H1 (cell line): ENCODE measurements around the gene SCN8A. TPM values are rescaled to one million over a fixed set of nuclear protein-coding genes. Genes with fewer than 3 reads are reported as not detected.

Experiments
- CTCF ChIA-PET: fragments of 300-600 bp; sonication (Branson Sonifier 250); formaldehyde crosslinking; loops from one replicate; lab custom pipeline; 2021; ENCODE audit not compliant: partially characterized antibody; lab: Charles Lee
- POLR2A ChIA-PET: fragments of 300-600 bp; sonication (Branson Sonifier 250); formaldehyde crosslinking; loops from one replicate; lab custom pipeline; 2021; ENCODE audit warnings: inconsistent platforms; ENCODE audit not compliant: partially characterized antibody; lab: Charles Lee
- DNase-seq, 2 experiments: peaks; one replicate each; pipeline versions ENCODE4 v3.0.0 to v3.0.0-alpha.2; 2010 to 2022; ENCODE audit warnings: low spot score in 2 of 2, low read depth in 1 of 2, mixed read lengths in 1 of 2
- FAIRE-seq: peaks from 2 replicates; lab custom pipeline; 2011; peaks lifted over from hg19 to GRCh38; lab: Jason Lieb, UNC
- H2AFZ ChIP-seq: 2 replicates; pipeline ENCODE4 v1.8.1; 2012; ENCODE audit warnings: low read length, inconsistent platforms
- H2AK5ac ChIP-seq: 2 replicates; pipeline ENCODE4 v1.6.1; 2013; ENCODE audit warnings: low read depth, low read length
- H2BK120ac ChIP-seq: replicated peaks from 2 replicates; pipeline ENCODE3; 2013; ENCODE audit warnings: low read depth, low read length, inconsistent platforms
- H2BK12ac ChIP-seq: 2 replicates; pipeline ENCODE4 v1.6.1; 2013; ENCODE audit warnings: low read depth, low read length
- H2BK15ac ChIP-seq: 2 replicates; pipeline ENCODE4 v1.6.1; 2013; ENCODE audit warnings: low read length
- H2BK20ac ChIP-seq: 2 replicates; pipeline ENCODE4 v1.6.1; 2013; ENCODE audit warnings: low read length
- H2BK5ac ChIP-seq: 2 replicates; pipeline ENCODE4 v1.6.1; 2013; ENCODE audit warnings: low read depth, low read length
- H3K14ac ChIP-seq: 2 replicates; pipeline ENCODE4 v1.6.1; 2013; ENCODE audit warnings: inconsistent platforms; ENCODE audit not compliant: insufficient read length
- H3K18ac ChIP-seq: 2 replicates; pipeline ENCODE4 v1.6.1; 2013; ENCODE audit warnings: low read length; ENCODE audit errors: extremely low read depth
- H3K23ac ChIP-seq: 2 replicates; pipeline ENCODE4 v1.6.1; 2013; ENCODE audit warnings: inconsistent platforms; ENCODE audit not compliant: insufficient read length
- H3K23me2 ChIP-seq: 2 replicates; pipeline ENCODE4 v1.6.1; 2013; ENCODE audit warnings: low read depth, low read length
- H3K27ac ChIP-seq: 2 replicates; pipeline ENCODE4 v1.6.1; 2011; ENCODE audit warnings: low read depth, low read length, inconsistent platforms
- H3K27me3 ChIP-seq, 4 experiments: replicated peaks in 1 of 4; 1 replicate in 1 of 4; 2 replicates in 3 of 4; pipeline versions ENCODE4 v1.6.1 to v1.8.1; 2011 to 2013; ENCODE audit warnings: low read length in 3 of 4, mild to moderate bottlenecking in 3 of 4, inconsistent platforms in 2 of 4, mixed read lengths in 2 of 4, moderate library complexity in 1 of 4; ENCODE audit not compliant: control insufficient read depth in 3 of 4, insufficient read depth in 3 of 4; ENCODE audit errors: extremely low read depth in 1 of 4
- H3K36me3 ChIP-seq, 4 experiments: 2 replicates each; pipeline versions ENCODE4 v1.6.1 to v1.8.1; 2011 to 2013; ENCODE audit warnings: mild to moderate bottlenecking in 4 of 4, low read length in 3 of 4, moderate library complexity in 2 of 4, control low read depth in 1 of 4, inconsistent platforms in 1 of 4; ENCODE audit not compliant: insufficient read depth in 4 of 4, control insufficient read depth in 2 of 4
- H3K4ac ChIP-seq: replicated peaks from 2 replicates; pipeline ENCODE3; 2013; ENCODE audit warnings: low read length, low read depth, mixed read lengths, inconsistent platforms; ENCODE audit not compliant: insufficient read length
- H3K4me1 ChIP-seq, 4 experiments: replicated peaks in 1 of 4; 1 replicate in 1 of 4; 2 replicates in 3 of 4; pipeline versions ENCODE4 v1.6.1 to v1.8.1; 2011 to 2013; ENCODE audit warnings: low read length in 3 of 4, inconsistent platforms in 2 of 4, mixed read lengths in 1 of 4; ENCODE audit not compliant: insufficient read depth in 4 of 4, control insufficient read depth in 3 of 4
- H3K4me2 ChIP-seq, 2 experiments: 2 replicates each; pipeline versions ENCODE4 v1.6.1 to v1.8.1; 2011 to 2013; ENCODE audit warnings: low read depth in 2 of 2, low read length in 2 of 2, control low read depth in 1 of 2, inconsistent platforms in 1 of 2, mild to moderate bottlenecking in 1 of 2; ENCODE audit not compliant: insufficient read depth in 1 of 2
- H3K4me3 ChIP-seq, 4 experiments: fragments of 200-600, 300-600 bp in 1 of 4; sonication (generic), shearing (Covaris generic), sonication (Bioruptor Twin) in 1 of 4; 2 replicates each; pipeline versions ENCODE4 v1.5.1 to v1.8.1; 2011 to 2016; ENCODE audit warnings: low read length in 4 of 4, low read depth in 3 of 4, control low read depth in 2 of 4, inconsistent platforms in 2 of 4, mild to moderate bottlenecking in 2 of 4, mixed read lengths in 1 of 4, moderate library complexity in 1 of 4; ENCODE audit not compliant: insufficient read depth in 2 of 4; ENCODE audit errors: extremely low read depth in 1 of 4
- H3K56ac ChIP-seq: replicated peaks from 2 replicates; pipeline ENCODE3; 2013; ENCODE audit warnings: low read depth, mild to moderate bottlenecking, mixed read lengths, low read length, inconsistent platforms; ENCODE audit not compliant: insufficient read length
- H3K79me1 ChIP-seq: 2 replicates; pipeline ENCODE4 v1.6.1; 2013; ENCODE audit warnings: low read depth, low read length, control low read depth
- H3K79me2 ChIP-seq, 2 experiments: 2 replicates each; pipeline versions ENCODE4 v1.6.1 to v1.8.1; 2012 to 2013; ENCODE audit warnings: low read length in 2 of 2, mild to moderate bottlenecking in 2 of 2, inconsistent platforms in 1 of 2; ENCODE audit not compliant: insufficient read depth in 2 of 2, control insufficient read depth in 1 of 2
- H3K9ac ChIP-seq, 4 experiments: replicated peaks in 1 of 4; 1 replicate in 1 of 4; 2 replicates in 3 of 4; pipeline versions ENCODE4 v1.6.1 to v1.8.1; 2011 to 2013; ENCODE audit warnings: low read depth in 3 of 4, low read length in 3 of 4, control low read depth in 2 of 4, mild to moderate bottlenecking in 2 of 4, moderate library complexity in 2 of 4, inconsistent platforms in 1 of 4; ENCODE audit errors: extremely low read depth in 1 of 4
- H3K9me3 ChIP-seq, 2 experiments: 2 replicates each; pipeline versions ENCODE4 v1.6.1 to v1.8.1; 2012 to 2013; ENCODE audit warnings: mild to moderate bottlenecking in 2 of 2, moderate library complexity in 2 of 2, control low read depth in 1 of 2, inconsistent platforms in 1 of 2, low read depth in 1 of 2, low read length in 1 of 2, mixed read lengths in 1 of 2; ENCODE audit not compliant: insufficient read depth in 2 of 2
- H4K20me1 ChIP-seq, 2 experiments: replicated peaks in 1 of 2; 2 replicates each; pipeline versions ENCODE3 to v1.8.1; 2011 to 2013; ENCODE audit warnings: inconsistent platforms in 2 of 2, low read length in 2 of 2, mild to moderate bottlenecking in 1 of 2; ENCODE audit not compliant: insufficient read depth in 2 of 2, control insufficient read depth in 1 of 2
- H4K5ac ChIP-seq: 2 replicates; pipeline ENCODE4 v1.6.1; 2013; ENCODE audit warnings: low read length, low read depth, mixed read lengths, inconsistent platforms; ENCODE audit not compliant: insufficient read length
- H4K8ac ChIP-seq: 2 replicates; pipeline ENCODE4 v1.8.0; 2013; ENCODE audit warnings: mild to moderate bottlenecking, moderate library complexity, low read length, inconsistent platforms; ENCODE audit not compliant: insufficient read depth; ENCODE audit errors: extremely low read depth
- H4K91ac ChIP-seq: replicated peaks from 2 replicates; pipeline ENCODE3; 2013; ENCODE audit warnings: low read length, mixed read lengths, inconsistent platforms; ENCODE audit not compliant: insufficient read length
- CTBP2 ChIP-seq: IDR thresholded peaks from 2 replicates; pipeline ENCODE4 v1.7.0; 2011; ENCODE audit warnings: borderline replicate concordance, mild to moderate bottlenecking, moderate library complexity, mixed read lengths, low read length; ENCODE audit not compliant: insufficient read depth, insufficient read length
- GTF2F1 ChIP-seq: IDR thresholded peaks from 2 replicates; pipeline ENCODE4 v1.6.1; 2012; ENCODE audit warnings: low read depth, low read length, improper control_type of control experiment, borderline replicate concordance
- NANOG ChIP-seq: IDR thresholded peaks from 2 replicates; pipeline ENCODE4 v1.6.1; 2011; ENCODE audit warnings: low read length, low read depth, mild to moderate bottlenecking, inconsistent platforms; ENCODE audit not compliant: insufficient read depth, poor library complexity, severe bottlenecking
- PHF8 ChIP-seq: fragments of 200-600 bp; sonication (generic); conservative IDR thresholded peaks from 2 replicates; pipeline ENCODE4 v1.7.1; 2012; ENCODE audit warnings: low read depth, mild to moderate bottlenecking, inconsistent platforms, low read length, moderate library complexity
- ZNF274 ChIP-seq: IDR thresholded peaks from 2 replicates; pipeline ENCODE4 v1.7.0; 2012; ENCODE audit warnings: low read length, borderline replicate concordance; ENCODE audit errors: extremely low read depth
- WGBS, 2 experiments: shearing (Covaris generic) in 1 of 2; methylation state at CpG; one replicate each; pipeline versions ENCODE4 v1.1.6 to v1.1.7; 2013 to 2015; ENCODE audit warnings: low lambda C conversion rate in 2 of 2, mixed read lengths in 2 of 2, inconsistent platforms in 1 of 2, low coverage in 1 of 2, missing lambda C conversion rate in 1 of 2; ENCODE audit not compliant: insufficient replicate concordance in 2 of 2, insufficient coverage in 1 of 2, insufficient read length in 1 of 2; ENCODE audit errors: extremely low coverage in 1 of 2, missing lambda C conversion rate in 1 of 2; 5-methylcytosine and 5-hydroxymethylcytosine counted together
- polyA plus RNA-seq, 7 experiments: library from polyadenylated mRNA; depleted of rRNA in 3 of 7; stranded (reverse) in 5 of 7; unstranded in 2 of 7; fragments of >200 nt in 5 of 7; fragments of 200-250 nt in 2 of 7; gene quantifications; 1 replicate in 5 of 7; 2 replicates in 1 of 7; 4 replicates in 1 of 7; pipeline versions ENCODE4 v1.2.1 to v1.2.3, GENCODE V29; 2011 to 2013; ENCODE audit warnings: missing spikeins in 2 of 7, mixed read lengths in 2 of 7
- total RNA-seq: library from RNA; stranded (reverse); fragmentation: NEBNext Ultra II Directional; extraction: Animal tissue kit (Norgen Biotek cat#: 25700); gene quantifications from 2 replicates; pipeline ENCODE4 v1.2.1, GENCODE V29; 2021
- TF ChIP-seq, protein P1 (sequence below): IDR thresholded peaks from 2 replicates; pipeline ENCODE4 v1.6.1; 2012; ENCODE audit warnings: inconsistent platforms
- TF ChIP-seq, protein P2 (sequence below): IDR thresholded peaks from 2 replicates; pipeline ENCODE4 v1.6.1; 2011; ENCODE audit warnings: low read depth, mild to moderate bottlenecking, low read length; ENCODE audit not compliant: insufficient read depth

SCN8A gene
- total and polyA plus RNA-seq, 2 of the 8 experiments (the other 6 are each of a cell fraction or from before 2014, with no cell fraction given): 6.3 to 10.7 TPM

DNA sequence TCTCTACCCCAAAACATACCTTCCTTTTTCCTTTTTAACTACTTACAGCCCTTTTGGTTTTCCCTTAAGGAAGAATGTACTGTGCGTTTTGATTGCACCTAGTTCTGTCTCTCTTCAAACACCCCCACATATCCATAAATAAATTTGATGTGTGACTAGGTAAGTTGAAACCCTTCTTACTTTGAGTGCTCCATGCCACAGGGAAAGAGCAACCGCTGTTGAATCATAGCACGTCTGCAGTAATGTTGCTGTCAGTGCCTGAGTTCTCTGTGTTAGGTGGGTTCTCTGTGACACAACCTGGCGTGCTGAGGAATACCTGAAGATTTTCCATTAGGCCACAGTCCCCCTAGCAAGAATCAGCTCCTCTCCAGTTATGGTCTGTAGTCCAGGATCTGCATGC lies 155.4 kb downstream of the SCN8A start:
- FAIRE-seq: no peak
- POLR2A ChIA-PET: no interaction called here
- WGBS, 2 experiments: 79% methylated on average over 4 of the region's 4 CpGs; no CpG with 5 or more reads in 1 of the 2 experiments

More for the DNA sequence above, 155.4 kb downstream of the SCN8A start:
- no peak overlapping the region for H4K91ac ChIP-seq
- peaks cover 0 to 8% (median 5%) of the 10 kb centered on the region in 4 experiments; a peak in 5 of 8 replicates for H3K36me3 ChIP-seq
- H2BK12ac ChIP-seq: no peak overlapping the region
- H4K20me1 ChIP-seq: no peaks in the 10 kb centered on the region
- H3K4ac ChIP-seq: no peak overlapping the region
- no peaks in the 10 kb centered on the region; a peak in 2 of 7 replicates for H3K27me3 ChIP-seq
- H3K56ac ChIP-seq: no peak overlapping the region
- no peak overlapping the region for H2AFZ ChIP-seq
- H4K5ac ChIP-seq: no peak overlapping the region
- H3K79me2 ChIP-seq: no peaks in the 10 kb centered on the region
- no peak overlapping the region for H3K27ac ChIP-seq
- CTCF ChIA-PET: no interaction called here
- no peak overlapping the region for H3K4me2 ChIP-seq
- H2BK120ac ChIP-seq: no peak overlapping the region
- no peak overlapping the region for H2BK20ac ChIP-seq
- H2BK5ac ChIP-seq: no peak overlapping the region
- TF ChIP-seq ZNF274: no peak
- no peak for TF ChIP-seq NANOG
- TF ChIP-seq, protein P1, sequence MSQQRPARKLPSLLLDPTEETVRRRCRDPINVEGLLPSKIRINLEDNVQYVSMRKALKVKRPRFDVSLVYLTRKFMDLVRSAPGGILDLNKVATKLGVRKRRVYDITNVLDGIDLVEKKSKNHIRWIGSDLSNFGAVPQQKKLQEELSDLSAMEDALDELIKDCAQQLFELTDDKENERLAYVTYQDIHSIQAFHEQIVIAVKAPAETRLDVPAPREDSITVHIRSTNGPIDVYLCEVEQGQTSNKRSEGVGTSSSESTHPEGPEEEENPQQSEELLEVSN: no peak
- no peak for TF ChIP-seq GTF2F1
- TF ChIP-seq CTBP2: no peak
- TF ChIP-seq, protein P2, sequence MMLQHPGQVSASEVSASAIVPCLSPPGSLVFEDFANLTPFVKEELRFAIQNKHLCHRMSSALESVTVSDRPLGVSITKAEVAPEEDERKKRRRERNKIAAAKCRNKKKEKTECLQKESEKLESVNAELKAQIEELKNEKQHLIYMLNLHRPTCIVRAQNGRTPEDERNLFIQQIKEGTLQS: no peak
- no peak for TF ChIP-seq PHF8
- TF ChIP-seq, all 59 proteins: peak for 0
- no peak for DNase-seq
- H3K4me3 ChIP-seq: no peak overlapping the region
- H3K9me3 ChIP-seq: no peaks in the 10 kb centered on the region
- H3K9ac ChIP-seq: no peak overlapping the region
- H2AK5ac ChIP-seq: no peak overlapping the region
- no peaks in the 10 kb centered on the region for H3K79me1 ChIP-seq
- no peak overlapping the region for H3K18ac ChIP-seq
- no peak overlapping the region for H3K14ac ChIP-seq
- H3K23ac ChIP-seq: no peak overlapping the region
- H4K8ac ChIP-seq: no peak overlapping the region
- H2BK15ac ChIP-seq: no peak overlapping the region
- no peaks in the 10 kb centered on the region for H3K4me1 ChIP-seq
- no peaks in the 10 kb centered on the region for H3K23me2 ChIP-seq
